ENCODE measurements around the gene CSGALNACT2. TPM values are rescaled to one million over a fixed set of nuclear protein-coding genes. Genes with fewer than 3 reads are reported as not detected.

Gene CSGALNACT2
- total and polyA plus RNA-seq, 2 experiments from 2014 or later: 7.7 to 13.9 TPM

DNA sequence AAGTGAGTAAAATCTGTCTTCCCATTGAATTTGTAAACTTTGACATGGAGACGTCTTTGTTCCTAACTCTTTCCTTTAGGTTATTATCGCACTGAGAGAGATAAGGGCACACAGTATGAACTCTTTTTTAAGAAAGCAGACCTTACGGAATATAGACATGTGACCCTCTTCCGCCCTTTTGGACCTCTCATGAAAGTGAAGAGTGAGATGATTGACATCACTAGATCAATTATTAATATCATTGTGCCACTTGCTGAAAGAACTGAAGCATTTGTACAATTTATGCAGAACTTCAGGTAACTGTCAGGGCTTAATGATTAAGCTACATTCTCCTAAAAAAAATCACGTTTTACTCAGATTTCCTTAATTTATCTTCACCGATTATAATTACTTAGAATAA, 20.4 kb downstream of the CSGALNACT2 start:
- Histone ChIP-seq H3K4me1 (ENCODE audit: insufficient read depth) (no peaks in the 10 kb centered on the region), H3K4me3 (no peak overlapping the region), H2AFZ (no peak overlapping the region), H3K27me3 (no peaks in the 10 kb centered on the region), H3K79me2 (peaks cover 39% of the 10 kb centered on the region), H3K36me3 (replicated peaks; ENCODE audit: insufficient read depth, low read depth) (no peaks in the 10 kb centered on the region), H3K4me2 (no peak overlapping the region), H3K27ac (no peak overlapping the region), H3K9me3 (ENCODE audit: low read depth) (no peaks in the 10 kb centered on the region), H4K20me1 (ENCODE audit: insufficient read depth, poor library complexity, severe bottlenecking) (no peaks in the 10 kb centered on the region), H3K9me2 (replicated peaks; ENCODE audit: insufficient read depth) (no peaks in the 10 kb centered on the region)
- TF ChIP-seq, protein P1, sequence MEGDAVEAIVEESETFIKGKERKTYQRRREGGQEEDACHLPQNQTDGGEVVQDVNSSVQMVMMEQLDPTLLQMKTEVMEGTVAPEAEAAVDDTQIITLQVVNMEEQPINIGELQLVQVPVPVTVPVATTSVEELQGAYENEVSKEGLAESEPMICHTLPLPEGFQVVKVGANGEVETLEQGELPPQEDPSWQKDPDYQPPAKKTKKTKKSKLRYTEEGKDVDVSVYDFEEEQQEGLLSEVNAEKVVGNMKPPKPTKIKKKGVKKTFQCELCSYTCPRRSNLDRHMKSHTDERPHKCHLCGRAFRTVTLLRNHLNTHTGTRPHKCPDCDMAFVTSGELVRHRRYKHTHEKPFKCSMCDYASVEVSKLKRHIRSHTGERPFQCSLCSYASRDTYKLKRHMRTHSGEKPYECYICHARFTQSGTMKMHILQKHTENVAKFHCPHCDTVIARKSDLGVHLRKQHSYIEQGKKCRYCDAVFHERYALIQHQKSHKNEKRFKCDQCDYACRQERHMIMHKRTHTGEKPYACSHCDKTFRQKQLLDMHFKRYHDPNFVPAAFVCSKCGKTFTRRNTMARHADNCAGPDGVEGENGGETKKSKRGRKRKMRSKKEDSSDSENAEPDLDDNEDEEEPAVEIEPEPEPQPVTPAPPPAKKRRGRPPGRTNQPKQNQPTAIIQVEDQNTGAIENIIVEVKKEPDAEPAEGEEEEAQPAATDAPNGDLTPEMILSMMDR (IDR thresholded peaks at IDR 0.05; ENCODE audit: poor library complexity): no peak
- no peak for TF ChIP-seq EZH2 (IDR thresholded peaks at IDR 0.05; ENCODE audit: borderline replicate concordance)
- TF ChIP-seq EZH2phosphoT487 (IDR thresholded peaks at IDR 0.05; ENCODE audit: low read depth, severe bottlenecking, unreplicated experiment): no peak
- WGBS (ENCODE audit: low lambda C conversion rate, missing lambda C conversion rate): 85% methylated on average over 6 of the region's 6 CpGs
- DNase-seq (ENCODE audit: low spot score): no peak

DNA sequence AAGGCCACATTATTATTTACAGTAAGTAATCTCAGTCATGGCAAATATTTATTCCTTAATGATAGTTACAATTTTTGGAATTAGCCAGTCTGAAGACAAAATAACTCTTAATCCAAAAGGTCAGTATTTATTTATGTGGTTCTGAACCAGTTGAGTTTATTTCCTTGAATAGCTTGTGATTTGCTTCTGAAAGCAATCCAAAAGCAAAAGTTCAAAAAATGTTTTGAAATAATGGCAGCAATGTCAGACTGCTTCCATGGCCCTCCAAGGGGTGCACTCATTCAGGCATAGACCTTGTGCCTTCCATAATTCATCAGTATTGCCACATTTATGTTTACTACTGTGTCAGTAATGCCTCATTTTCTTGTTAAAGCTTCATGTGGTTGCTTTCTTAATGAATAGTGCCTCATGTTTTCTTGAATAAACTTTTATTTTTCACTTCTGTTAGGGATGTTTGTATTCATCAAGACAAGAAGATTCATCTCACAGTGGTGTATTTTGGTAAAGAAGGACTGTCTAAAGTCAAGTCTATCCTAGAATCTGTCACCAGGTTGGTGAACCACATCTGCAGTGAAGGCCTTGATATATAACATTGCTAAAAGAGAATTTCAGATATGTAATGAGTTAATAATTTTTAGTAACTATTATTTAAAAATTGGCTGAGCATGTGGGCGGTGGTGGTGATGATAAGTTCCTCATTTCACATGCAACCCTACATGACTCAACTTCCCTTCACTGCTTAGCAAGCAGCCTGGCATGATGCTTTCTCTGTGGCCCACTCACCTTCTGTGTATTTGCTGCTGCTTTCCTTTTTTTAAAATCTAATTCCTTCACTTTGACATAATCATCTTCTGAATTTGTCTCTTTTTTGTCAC, 22.0 kb downstream of the CSGALNACT2 start:
- no peak for TF ChIP-seq EZH2 (IDR thresholded peaks at IDR 0.05; ENCODE audit: borderline replicate concordance)
- TF ChIP-seq, protein P1 (IDR thresholded peaks at IDR 0.05; ENCODE audit: poor library complexity): no peak
- TF ChIP-seq EZH2phosphoT487 (IDR thresholded peaks at IDR 0.05; ENCODE audit: low read depth, severe bottlenecking, unreplicated experiment): no peak
- H3K27me3 ChIP-seq: no peaks in the 10 kb centered on the region
- H3K27ac ChIP-seq: no peak overlapping the region
- H3K9me2 ChIP-seq (replicated peaks; ENCODE audit: insufficient read depth): no peaks in the 10 kb centered on the region
- peaks cover 23% of the 10 kb centered on the region for H3K79me2 ChIP-seq
- H2AFZ ChIP-seq: no peak overlapping the region
- no peaks in the 10 kb centered on the region for H3K36me3 ChIP-seq (replicated peaks; ENCODE audit: insufficient read depth, low read depth)
- WGBS (ENCODE audit: low lambda C conversion rate, missing lambda C conversion rate): 89% methylated on average over 1 of the region's 1 CpG
- no peaks in the 10 kb centered on the region for H3K4me1 ChIP-seq (ENCODE audit: insufficient read depth)
- H4K20me1 ChIP-seq (ENCODE audit: insufficient read depth, poor library complexity, severe bottlenecking): no peaks in the 10 kb centered on the region
- peak overlapping the region; percentile 14 for H3K4me2 ChIP-seq
- no peak for DNase-seq (ENCODE audit: low spot score)
- H3K4me3 ChIP-seq: no peak overlapping the region
- H3K9me3 ChIP-seq (ENCODE audit: low read depth): no peaks in the 10 kb centered on the region

DNA sequence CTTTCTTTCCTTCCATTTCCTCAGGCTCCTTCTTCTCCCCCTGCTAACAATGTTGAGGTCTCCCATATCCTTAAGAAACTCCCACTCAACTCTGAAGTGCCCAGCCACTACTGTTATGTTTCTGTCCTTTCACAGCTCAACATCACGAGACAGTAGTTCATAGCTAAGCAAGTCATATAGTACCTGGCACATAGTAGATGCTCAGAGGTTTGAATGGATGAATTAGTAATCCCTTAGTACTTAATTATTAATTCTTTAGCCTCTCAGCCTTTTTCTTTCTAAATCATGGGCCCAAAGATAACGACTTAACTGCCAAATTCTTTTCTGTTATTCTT, 22.6 kb downstream of the CSGALNACT2 start:
- Histone ChIP-seq H2AFZ (no peak overlapping the region), H3K36me3 (replicated peaks; ENCODE audit: insufficient read depth, low read depth) (no peaks in the 10 kb centered on the region), H3K27me3 (no peaks in the 10 kb centered on the region), H4K20me1 (ENCODE audit: insufficient read depth, poor library complexity, severe bottlenecking) (no peaks in the 10 kb centered on the region), H3K4me1 (ENCODE audit: insufficient read depth) (no peaks in the 10 kb centered on the region), H3K9me3 (ENCODE audit: low read depth) (no peaks in the 10 kb centered on the region), H3K4me2 (no peak overlapping the region), H3K27ac (no peak overlapping the region), H3K9me2 (replicated peaks; ENCODE audit: insufficient read depth) (no peaks in the 10 kb centered on the region), H3K79me2 (peaks cover 18% of the 10 kb centered on the region), H3K4me3 (no peak overlapping the region)
- 96% methylated on average over 2 of the region's 2 CpGs for WGBS (ENCODE audit: low lambda C conversion rate, missing lambda C conversion rate)
- no peak for TF ChIP-seq EZH2 (IDR thresholded peaks at IDR 0.05; ENCODE audit: borderline replicate concordance)
- TF ChIP-seq, protein P1 (IDR thresholded peaks at IDR 0.05; ENCODE audit: poor library complexity): no peak
- TF ChIP-seq EZH2phosphoT487 (IDR thresholded peaks at IDR 0.05; ENCODE audit: low read depth, severe bottlenecking, unreplicated experiment): no peak
- no peak for DNase-seq (ENCODE audit: low spot score)
